GM18858 (cell line): ENCODE results near the gene RABGEF1.
A peak's percentile ranks its signal among the peaks of the same experiment; 100 is the strongest.
"Not testable (repeated sequence)": the region's sequence is repeated elsewhere in the genome, so short reads cannot be mapped to it uniquely, and the experiment has no call there.

ENCODE experiments used
- ATAC-seq: cut with Tn5 transposase; IDR thresholded peaks from one replicate; pipeline ENCODE4 v1.9.1; 2021; ENCODE audit not compliant: unreplicated experiment

RABGEF1 gene

GRCh38 chr7:66807736-66808135 lies 67.2 kb downstream of the RABGEF1 start:
- ATAC-seq, result no peak

GRCh38 chr7:66810716-66811115 lies 70.2 kb downstream of the RABGEF1 start:
- no peak for ATAC-seq

- not testable (repeated sequence) for ATAC-seq
Measured at GRCh38 chr7:66815186-66815875, 74.8 kb downstream of the RABGEF1 start.

- ATAC-seq, result no peak
Measured at GRCh38 chr7:66815951-66816350, 75.4 kb downstream of the RABGEF1 start.

GRCh38 chr7:66816658-66817057 lies 76.1 kb downstream of the RABGEF1 start:
- not testable (repeated sequence) for ATAC-seq

- ATAC-seq, result not testable (repeated sequence)
Measured at GRCh38 chr7:66817208-66817795, 76.8 kb downstream of the RABGEF1 start.

GRCh38 chr7:66817956-66818355 lies 77.4 kb downstream of the RABGEF1 start:
- ATAC-seq, result not testable (repeated sequence)

- ATAC-seq, result no peak
Measured at GRCh38 chr7:66824041-66824440, 83.5 kb downstream of the RABGEF1 start.

- not testable (repeated sequence) for ATAC-seq
Measured at GRCh38 chr7:66825538-66825937, 85.0 kb downstream of the RABGEF1 start.

- no peak for ATAC-seq
Measured at GRCh38 chr7:66826649-66827048, 86.1 kb downstream of the RABGEF1 start.

GRCh38 chr7:66830976-66831375 lies 90.4 kb downstream of the RABGEF1 start:
- not testable (repeated sequence) for ATAC-seq

- no peak for ATAC-seq
Measured at GRCh38 chr7:66832531-66833351, 92.2 kb downstream of the RABGEF1 start.

GRCh38 chr7:66837007-66837406 lies 96.5 kb downstream of the RABGEF1 start:
- no peak for ATAC-seq

GRCh38 chr7:66837661-66838060 lies 97.1 kb downstream of the RABGEF1 start:
- no peak for ATAC-seq

GRCh38 chr7:66839814-66840213 lies 99.3 kb downstream of the RABGEF1 start:
- no peak for ATAC-seq

- no peak for ATAC-seq
Measured at GRCh38 chr7:66840316-66840715, 99.8 kb downstream of the RABGEF1 start.

- no peak for ATAC-seq
Measured at GRCh38 chr7:66841898-66842297, 101.4 kb downstream of the RABGEF1 start.

- ATAC-seq, result not testable (repeated sequence)
Measured at GRCh38 chr7:66843492-66843891, 103.0 kb downstream of the RABGEF1 start.

GRCh38 chr7:66844552-66845378 lies 104.2 kb downstream of the RABGEF1 start:
- peak; percentile 88 for ATAC-seq

GRCh38 chr7:66845379-66846095 lies 105.0 kb downstream of the RABGEF1 start:
- ATAC-seq, result no peak
